Measurements from ENCODE around the gene PHF19. TPM values are rescaled to one million over a fixed set of nuclear protein-coding genes. Genes with fewer than 3 reads are reported as not detected.

Gene PHF19
- total RNA-seq, 2 experiments from 2014 or later, result 60.3 to 63.0 TPM

DNA sequence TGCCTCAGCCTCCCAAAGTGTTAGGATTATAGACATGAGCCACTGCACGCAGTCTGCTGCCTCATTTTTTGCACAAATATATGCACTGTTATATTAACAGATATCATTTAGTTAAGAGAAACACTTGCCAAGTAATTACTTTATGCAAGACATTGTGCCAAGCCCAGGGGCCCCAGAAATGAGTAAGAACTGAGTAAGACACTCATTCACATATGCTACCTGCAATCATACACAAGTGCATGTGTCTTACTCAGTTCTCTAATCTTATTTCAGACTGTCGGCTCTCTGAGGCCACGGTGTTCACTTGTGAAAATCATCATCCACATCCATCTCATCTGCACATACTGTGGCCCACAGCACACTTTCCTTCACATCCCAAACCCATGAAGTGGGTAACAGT lies 33.7 kb upstream of the PHF19 start:
- DNase-seq (peak in 1 of 14 experiments; percentile 35), ATAC-seq (ENCODE audit: poor library complexity) (no peak)
- Histone ChIP-seq H3K9me3 (ENCODE audit: control insufficient read depth in 1 of 2, insufficient read depth in 1 of 2, low read length in 2 of 2) (no peaks in the 10 kb centered on the region), H3K27me3 (ENCODE audit: control insufficient read depth in 1 of 2, insufficient read depth in 2 of 2, low read length in 2 of 2) (no peaks in the 10 kb centered on the region), H3K27ac (ENCODE audit: low read depth in 1 of 2, low read length in 2 of 2) (peak overlapping the region in 1 of 2 donors; percentile 74), H3K36me3 (ENCODE audit: insufficient read depth, low read length) (peaks cover 92% of the 10 kb centered on the region), H3K4me3 (ENCODE audit: low read length) (no peak overlapping the region), H3K4me1 (ENCODE audit: insufficient read depth, low read length) (peaks cover 83% of the 10 kb centered on the region)
- POLR2A ChIA-PET, result interaction anchor here (1.2 to 36.2 kb wide), 4 partner anchors 10 to 38 kb away, joined by 3 to 1343 read pairs (median 286); partner anchors contain the start of gene TRAF1
- peak overlapping the region; percentile 77 for H3K27ac Mint-ChIP-seq
- peaks cover 98% of the 10 kb centered on the region for H3K36me3 Mint-ChIP-seq (ENCODE audit: low read depth)
- intact Hi-C loops (cut with DNase I, micrococcal nuclease), result loop anchor here in 1 of 2 experiments (5.0 kb wide), 1 partner anchor 33 kb away; the partner anchor contains the start of gene PHF19
- H3K9me3 Mint-ChIP-seq, result no peaks in the 10 kb centered on the region
- CTCF ChIA-PET, result no interaction called here
- TF ChIP-seq, protein P1, sequence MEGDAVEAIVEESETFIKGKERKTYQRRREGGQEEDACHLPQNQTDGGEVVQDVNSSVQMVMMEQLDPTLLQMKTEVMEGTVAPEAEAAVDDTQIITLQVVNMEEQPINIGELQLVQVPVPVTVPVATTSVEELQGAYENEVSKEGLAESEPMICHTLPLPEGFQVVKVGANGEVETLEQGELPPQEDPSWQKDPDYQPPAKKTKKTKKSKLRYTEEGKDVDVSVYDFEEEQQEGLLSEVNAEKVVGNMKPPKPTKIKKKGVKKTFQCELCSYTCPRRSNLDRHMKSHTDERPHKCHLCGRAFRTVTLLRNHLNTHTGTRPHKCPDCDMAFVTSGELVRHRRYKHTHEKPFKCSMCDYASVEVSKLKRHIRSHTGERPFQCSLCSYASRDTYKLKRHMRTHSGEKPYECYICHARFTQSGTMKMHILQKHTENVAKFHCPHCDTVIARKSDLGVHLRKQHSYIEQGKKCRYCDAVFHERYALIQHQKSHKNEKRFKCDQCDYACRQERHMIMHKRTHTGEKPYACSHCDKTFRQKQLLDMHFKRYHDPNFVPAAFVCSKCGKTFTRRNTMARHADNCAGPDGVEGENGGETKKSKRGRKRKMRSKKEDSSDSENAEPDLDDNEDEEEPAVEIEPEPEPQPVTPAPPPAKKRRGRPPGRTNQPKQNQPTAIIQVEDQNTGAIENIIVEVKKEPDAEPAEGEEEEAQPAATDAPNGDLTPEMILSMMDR (IDR thresholded peaks at IDR 0.05), result no peak
- H3K27me3 Mint-ChIP-seq, result no peaks in the 10 kb centered on the region
- no peak overlapping the region for H3K4me3 Mint-ChIP-seq
- peaks cover 81% of the 10 kb centered on the region for H3K4me1 Mint-ChIP-seq (ENCODE audit: low read depth)

DNA sequence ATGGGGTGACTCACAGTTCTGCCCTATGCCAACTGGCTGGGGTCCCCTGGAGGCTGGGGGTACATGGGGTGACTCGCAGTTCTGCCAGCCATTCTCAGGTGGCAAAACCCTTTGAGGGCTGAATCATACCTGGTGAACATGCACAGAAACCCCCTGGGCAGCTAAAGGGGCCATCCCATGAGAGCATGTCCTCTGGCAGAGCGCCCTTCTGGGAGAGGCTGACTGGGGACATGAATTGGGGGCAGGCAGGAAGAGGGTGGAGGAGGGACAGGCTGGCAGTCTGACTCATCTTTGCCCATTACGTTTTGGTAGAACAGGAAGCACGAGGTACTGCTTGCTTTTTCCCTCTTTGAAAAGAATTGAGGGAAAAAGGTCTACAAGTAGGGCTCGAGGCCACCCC lies 32.9 kb upstream of the PHF19 start:
- ChIA-PET POLR2A (interaction anchor here (1.0 to 36.2 kb wide), 4 partner anchors 9 to 41 kb away, joined by 3 to 1343 read pairs (median 286); partner anchors contain the start of gene TRAF1), CTCF (interaction anchor here (1.0 to 1.3 kb wide), 2 partner anchors 17 to 41 kb away, joined by 3 to 5 read pairs; partner anchors contain the start of gene TRAF1)
- peaks cover 99% of the 10 kb centered on the region for H3K36me3 Mint-ChIP-seq (ENCODE audit: low read depth)
- no peaks in the 10 kb centered on the region for H3K27me3 Mint-ChIP-seq
- H3K4me1 ChIP-seq (ENCODE audit: insufficient read depth, low read length), result peaks cover 83% of the 10 kb centered on the region
- no peaks in the 10 kb centered on the region for H3K27me3 ChIP-seq (ENCODE audit: control insufficient read depth in 1 of 2, insufficient read depth in 2 of 2, low read length in 2 of 2)
- no peak overlapping the region for H3K4me3 ChIP-seq (ENCODE audit: low read length)
- peak overlapping the region; percentile 77 for H3K27ac Mint-ChIP-seq
- ATAC-seq (ENCODE audit: poor library complexity) (peak; percentile 61), DNase-seq (peak in 11 of 14 experiments; percentile 35 to 81 (median 55))
- peaks cover 81% of the 10 kb centered on the region for H3K4me1 Mint-ChIP-seq (ENCODE audit: low read depth)
- peak overlapping the region; percentile 74 to 84 for H3K27ac ChIP-seq (ENCODE audit: low read depth in 1 of 2, low read length in 2 of 2)
- H3K36me3 ChIP-seq (ENCODE audit: insufficient read depth, low read length), result peaks cover 92% of the 10 kb centered on the region
- H3K9me3 ChIP-seq (ENCODE audit: control insufficient read depth in 1 of 2, insufficient read depth in 1 of 2, low read length in 2 of 2), result no peaks in the 10 kb centered on the region
- TF ChIP-seq, protein P1 (IDR thresholded peaks at IDR 0.05), result no peak
- no peaks in the 10 kb centered on the region for H3K9me3 Mint-ChIP-seq
- peak overlapping the region; percentile 30 for H3K4me3 Mint-ChIP-seq
- intact Hi-C loops (cut with DNase I, micrococcal nuclease), result loop anchor here in 1 of 2 experiments (5.0 kb wide), 1 partner anchor 33 kb away; the partner anchor contains the start of gene PHF19

DNA sequence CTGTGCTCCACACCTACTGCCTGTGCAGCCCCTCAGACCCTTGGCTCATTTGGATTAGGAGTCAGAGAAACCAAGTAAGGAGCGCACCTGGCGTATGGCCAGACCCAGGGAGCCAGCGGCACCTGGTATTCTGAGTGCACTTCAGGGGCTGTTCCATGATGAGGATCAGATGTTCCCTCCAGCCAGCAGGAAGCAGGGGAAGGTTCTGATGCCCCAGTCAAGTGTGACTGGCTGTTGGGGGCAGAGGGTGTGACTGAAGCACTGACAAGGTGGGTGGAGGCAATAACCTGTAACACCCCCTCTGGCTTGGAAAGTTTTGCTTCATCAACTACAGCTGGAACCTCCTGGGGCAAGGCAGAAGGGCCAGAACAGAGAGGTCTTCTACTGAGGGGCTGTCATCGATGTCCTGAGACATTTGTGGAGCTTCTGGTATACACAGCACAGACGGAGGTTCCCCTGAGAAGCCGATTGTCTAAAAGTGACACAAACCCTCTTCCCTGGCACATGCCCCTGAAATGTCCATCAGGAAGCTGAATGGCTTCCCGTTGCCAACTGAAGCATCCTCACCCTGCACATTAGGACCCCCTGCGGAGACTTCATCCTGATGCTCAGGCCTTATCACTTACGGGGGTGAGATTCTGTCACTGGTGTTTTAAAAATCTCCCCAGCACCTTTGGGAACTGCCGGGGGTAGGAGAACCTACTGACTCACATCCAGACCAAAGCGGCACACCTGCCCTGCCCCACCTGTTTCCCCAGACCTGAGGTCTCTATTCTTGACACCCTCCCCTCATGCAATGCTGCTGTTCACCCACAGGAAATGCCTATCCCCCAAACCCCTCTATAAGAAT lies 28.6 kb upstream of the PHF19 start:
- H3K27me3 ChIP-seq (ENCODE audit: control insufficient read depth in 1 of 2, insufficient read depth in 2 of 2, low read length in 2 of 2), result no peaks in the 10 kb centered on the region
- ChIA-PET CTCF (interaction anchor here (0.8 kb wide), 1 partner anchor 159 kb away, joined by 3 read pairs; no protein-coding TSS in a partner anchor), POLR2A (interaction anchor here (1.1 to 36.2 kb wide), 6 partner anchors 8 to 32 kb away, joined by 3 to 1343 read pairs (median 46); partner anchors contain the start of gene TRAF1)
- peak overlapping the region; percentile 99 for H3K27ac Mint-ChIP-seq
- no peaks in the 10 kb centered on the region for H3K9me3 ChIP-seq (ENCODE audit: control insufficient read depth in 1 of 2, insufficient read depth in 1 of 2, low read length in 2 of 2)
- peaks cover 83% of the 10 kb centered on the region for H3K36me3 Mint-ChIP-seq (ENCODE audit: low read depth)
- H3K4me3 Mint-ChIP-seq, result peak overlapping the region; percentile 20
- no peak for ATAC-seq (ENCODE audit: poor library complexity)
- intact Hi-C loops (cut with DNase I, micrococcal nuclease), result no loop called here
- TF ChIP-seq, protein P1 (IDR thresholded peaks at IDR 0.05), result no peak
- H3K27me3 Mint-ChIP-seq, result no peaks in the 10 kb centered on the region
- peak overlapping the region; percentile 92 to 93 for H3K27ac ChIP-seq (ENCODE audit: low read depth in 1 of 2, low read length in 2 of 2)
- peaks cover 83% of the 10 kb centered on the region for H3K4me1 ChIP-seq (ENCODE audit: insufficient read depth, low read length)
- no peak overlapping the region for H3K4me3 ChIP-seq (ENCODE audit: low read length)
- no peaks in the 10 kb centered on the region for H3K9me3 Mint-ChIP-seq
- peaks cover 67% of the 10 kb centered on the region for H3K36me3 ChIP-seq (ENCODE audit: insufficient read depth, low read length)
- peak in 5 of 14 experiments; percentile 34 to 68 (median 50) for DNase-seq
- peaks cover 87% of the 10 kb centered on the region for H3K4me1 Mint-ChIP-seq (ENCODE audit: low read depth)

Measured in CD4-positive, alpha-beta T cell (primary cell).